Liver (tissue), 3 donors: ENCODE measurements around the gene MYBPC1.

Experiments
- EGR1 ChIP-seq, 2 donors: IDR thresholded peaks; 2 replicates each; pipeline ENCODE4 v1.6.1; 2016 to 2018; ENCODE audit warnings: antibody characterized with exemption in 2 of 2, low read depth in 2 of 2
- FOXA1 ChIP-seq: IDR thresholded peaks from 2 replicates; pipeline ENCODE4 v1.6.1; 2016; ENCODE audit warnings: antibody characterized with exemption
- GABPA ChIP-seq, 2 donors: IDR thresholded peaks in 1 of 2; conservative IDR thresholded peaks in 1 of 2; 2 replicates each; pipeline ENCODE4 v1.6.1; 2016; ENCODE audit warnings: antibody characterized with exemption in 2 of 2, mild to moderate bottlenecking in 1 of 2, moderate library complexity in 1 of 2
- JUND ChIP-seq, 2 donors: IDR thresholded peaks; 2 replicates each; pipeline ENCODE4 v1.6.1; 2016; ENCODE audit warnings: antibody characterized with exemption in 2 of 2
- MAX ChIP-seq: IDR thresholded peaks from 2 replicates; pipeline ENCODE4 v1.6.1; 2016; ENCODE audit warnings: antibody characterized with exemption
- RAD21 ChIP-seq, 2 donors: IDR thresholded peaks; 2 replicates each; pipeline ENCODE4 v1.6.1; 2016; ENCODE audit warnings: antibody characterized with exemption in 2 of 2, mild to moderate bottlenecking in 2 of 2
- RXRA ChIP-seq, 2 donors: IDR thresholded peaks; 2 replicates each; pipeline ENCODE4 v1.6.1; 2017 to 2018; ENCODE audit warnings: antibody characterized with exemption in 2 of 2, mild to moderate bottlenecking in 1 of 2
- SP1 ChIP-seq: IDR thresholded peaks from 2 replicates; pipeline ENCODE4 v1.6.1; 2018; ENCODE audit warnings: antibody characterized with exemption, mild to moderate bottlenecking
- TAF1 ChIP-seq: conservative IDR thresholded peaks from 2 replicates; pipeline ENCODE4 v1.6.1; 2016; ENCODE audit warnings: antibody characterized with exemption, mild to moderate bottlenecking
- YY1 ChIP-seq: IDR thresholded peaks from 2 replicates; pipeline ENCODE4 v1.6.1; 2016; ENCODE audit warnings: antibody characterized with exemption, mild to moderate bottlenecking
- TF ChIP-seq, protein P1 (sequence below): fragments of 150-350 bp; IDR thresholded peaks from 2 replicates; pipeline ENCODE4 v1.5.1; 2017; ENCODE audit warnings: improper control_type of control experiment, low read depth, low read length; ENCODE audit not compliant: missing input control
- TF ChIP-seq, protein P2 (sequence below): IDR thresholded peaks from 2 replicates; pipeline ENCODE4 v1.6.1; 2016; ENCODE audit warnings: antibody characterized with exemption
- TF ChIP-seq, protein P3 (sequence below): IDR thresholded peaks from 2 replicates; pipeline ENCODE4 v1.6.1; 2016; ENCODE audit warnings: antibody characterized with exemption, mild to moderate bottlenecking
- donor health status: healthy.
- donor health status: healthy.

- no peak for TF ChIP-seq FOXA1
- TF ChIP-seq, protein P1, sequence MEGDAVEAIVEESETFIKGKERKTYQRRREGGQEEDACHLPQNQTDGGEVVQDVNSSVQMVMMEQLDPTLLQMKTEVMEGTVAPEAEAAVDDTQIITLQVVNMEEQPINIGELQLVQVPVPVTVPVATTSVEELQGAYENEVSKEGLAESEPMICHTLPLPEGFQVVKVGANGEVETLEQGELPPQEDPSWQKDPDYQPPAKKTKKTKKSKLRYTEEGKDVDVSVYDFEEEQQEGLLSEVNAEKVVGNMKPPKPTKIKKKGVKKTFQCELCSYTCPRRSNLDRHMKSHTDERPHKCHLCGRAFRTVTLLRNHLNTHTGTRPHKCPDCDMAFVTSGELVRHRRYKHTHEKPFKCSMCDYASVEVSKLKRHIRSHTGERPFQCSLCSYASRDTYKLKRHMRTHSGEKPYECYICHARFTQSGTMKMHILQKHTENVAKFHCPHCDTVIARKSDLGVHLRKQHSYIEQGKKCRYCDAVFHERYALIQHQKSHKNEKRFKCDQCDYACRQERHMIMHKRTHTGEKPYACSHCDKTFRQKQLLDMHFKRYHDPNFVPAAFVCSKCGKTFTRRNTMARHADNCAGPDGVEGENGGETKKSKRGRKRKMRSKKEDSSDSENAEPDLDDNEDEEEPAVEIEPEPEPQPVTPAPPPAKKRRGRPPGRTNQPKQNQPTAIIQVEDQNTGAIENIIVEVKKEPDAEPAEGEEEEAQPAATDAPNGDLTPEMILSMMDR, result peak; percentile 78
- no peak for TF ChIP-seq SP1
- TF ChIP-seq YY1, result peak; percentile 28
- TF ChIP-seq, protein P2, sequence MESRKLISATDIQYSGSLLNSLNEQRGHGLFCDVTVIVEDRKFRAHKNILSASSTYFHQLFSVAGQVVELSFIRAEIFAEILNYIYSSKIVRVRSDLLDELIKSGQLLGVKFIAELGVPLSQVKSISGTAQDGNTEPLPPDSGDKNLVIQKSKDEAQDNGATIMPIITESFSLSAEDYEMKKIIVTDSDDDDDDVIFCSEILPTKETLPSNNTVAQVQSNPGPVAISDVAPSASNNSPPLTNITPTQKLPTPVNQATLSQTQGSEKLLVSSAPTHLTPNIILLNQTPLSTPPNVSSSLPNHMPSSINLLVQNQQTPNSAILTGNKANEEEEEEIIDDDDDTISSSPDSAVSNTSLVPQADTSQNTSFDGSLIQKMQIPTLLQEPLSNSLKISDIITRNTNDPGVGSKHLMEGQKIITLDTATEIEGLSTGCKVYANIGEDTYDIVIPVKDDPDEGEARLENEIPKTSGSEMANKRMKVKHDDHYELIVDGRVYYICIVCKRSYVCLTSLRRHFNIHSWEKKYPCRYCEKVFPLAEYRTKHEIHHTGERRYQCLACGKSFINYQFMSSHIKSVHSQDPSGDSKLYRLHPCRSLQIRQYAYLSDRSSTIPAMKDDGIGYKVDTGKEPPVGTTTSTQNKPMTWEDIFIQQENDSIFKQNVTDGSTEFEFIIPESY, result no peak
- TF ChIP-seq EGR1 (IDR thresholded peaks at IDR 0.05; ENCODE audit: low read depth in 2 of 2), result no peak
- TF ChIP-seq TAF1, result no peak
- TF ChIP-seq JUND (IDR thresholded peaks at IDR 0.05), result no peak
- TF ChIP-seq MAX, result no peak
- TF ChIP-seq, protein P3, sequence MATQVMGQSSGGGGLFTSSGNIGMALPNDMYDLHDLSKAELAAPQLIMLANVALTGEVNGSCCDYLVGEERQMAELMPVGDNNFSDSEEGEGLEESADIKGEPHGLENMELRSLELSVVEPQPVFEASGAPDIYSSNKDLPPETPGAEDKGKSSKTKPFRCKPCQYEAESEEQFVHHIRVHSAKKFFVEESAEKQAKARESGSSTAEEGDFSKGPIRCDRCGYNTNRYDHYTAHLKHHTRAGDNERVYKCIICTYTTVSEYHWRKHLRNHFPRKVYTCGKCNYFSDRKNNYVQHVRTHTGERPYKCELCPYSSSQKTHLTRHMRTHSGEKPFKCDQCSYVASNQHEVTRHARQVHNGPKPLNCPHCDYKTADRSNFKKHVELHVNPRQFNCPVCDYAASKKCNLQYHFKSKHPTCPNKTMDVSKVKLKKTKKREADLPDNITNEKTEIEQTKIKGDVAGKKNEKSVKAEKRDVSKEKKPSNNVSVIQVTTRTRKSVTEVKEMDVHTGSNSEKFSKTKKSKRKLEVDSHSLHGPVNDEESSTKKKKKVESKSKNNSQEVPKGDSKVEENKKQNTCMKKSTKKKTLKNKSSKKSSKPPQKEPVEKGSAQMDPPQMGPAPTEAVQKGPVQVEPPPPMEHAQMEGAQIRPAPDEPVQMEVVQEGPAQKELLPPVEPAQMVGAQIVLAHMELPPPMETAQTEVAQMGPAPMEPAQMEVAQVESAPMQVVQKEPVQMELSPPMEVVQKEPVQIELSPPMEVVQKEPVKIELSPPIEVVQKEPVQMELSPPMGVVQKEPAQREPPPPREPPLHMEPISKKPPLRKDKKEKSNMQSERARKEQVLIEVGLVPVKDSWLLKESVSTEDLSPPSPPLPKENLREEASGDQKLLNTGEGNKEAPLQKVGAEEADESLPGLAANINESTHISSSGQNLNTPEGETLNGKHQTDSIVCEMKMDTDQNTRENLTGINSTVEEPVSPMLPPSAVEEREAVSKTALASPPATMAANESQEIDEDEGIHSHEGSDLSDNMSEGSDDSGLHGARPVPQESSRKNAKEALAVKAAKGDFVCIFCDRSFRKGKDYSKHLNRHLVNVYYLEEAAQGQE, result no peak
- TF ChIP-seq GABPA (IDR thresholded peaks at IDR 0.05 in 1 of 2, conservative IDR thresholded peaks at IDR 0.05 in 1 of 2), result no peak
- TF ChIP-seq RXRA (IDR thresholded peaks at IDR 0.05), result peak; percentile 30 to 31
- TF ChIP-seq RAD21 (IDR thresholded peaks at IDR 0.05), result peak; percentile 86 to 96
Measured at GRCh38 chr12:101670007-101670671, 75.4 kb downstream of the MYBPC1 start.
